GM18873 (cell line): ENCODE results near the gene SULF2.

ENCODE experiments used
- ATAC-seq: cut with Tn5 transposase; IDR thresholded peaks from one replicate; pipeline ENCODE4 v1.9.1; 2021; ENCODE audit warnings: mild to moderate bottlenecking, moderate library complexity, moderate number of reproducible peaks; ENCODE audit not compliant: unreplicated experiment, low FRiP score

The SULF2 gene

GRCh38 chr20:47694021-47694818, 91.1 kb downstream of the SULF2 start:
- no peak for ATAC-seq

- no peak for ATAC-seq
Measured at GRCh38 chr20:47691625-47692024, 93.7 kb downstream of the SULF2 start.

- no peak for ATAC-seq
Measured at GRCh38 chr20:47689731-47690130, 95.5 kb downstream of the SULF2 start.

- no peak for ATAC-seq
Measured at GRCh38 chr20:47688385-47689381, 96.6 kb downstream of the SULF2 start.

DNA sequence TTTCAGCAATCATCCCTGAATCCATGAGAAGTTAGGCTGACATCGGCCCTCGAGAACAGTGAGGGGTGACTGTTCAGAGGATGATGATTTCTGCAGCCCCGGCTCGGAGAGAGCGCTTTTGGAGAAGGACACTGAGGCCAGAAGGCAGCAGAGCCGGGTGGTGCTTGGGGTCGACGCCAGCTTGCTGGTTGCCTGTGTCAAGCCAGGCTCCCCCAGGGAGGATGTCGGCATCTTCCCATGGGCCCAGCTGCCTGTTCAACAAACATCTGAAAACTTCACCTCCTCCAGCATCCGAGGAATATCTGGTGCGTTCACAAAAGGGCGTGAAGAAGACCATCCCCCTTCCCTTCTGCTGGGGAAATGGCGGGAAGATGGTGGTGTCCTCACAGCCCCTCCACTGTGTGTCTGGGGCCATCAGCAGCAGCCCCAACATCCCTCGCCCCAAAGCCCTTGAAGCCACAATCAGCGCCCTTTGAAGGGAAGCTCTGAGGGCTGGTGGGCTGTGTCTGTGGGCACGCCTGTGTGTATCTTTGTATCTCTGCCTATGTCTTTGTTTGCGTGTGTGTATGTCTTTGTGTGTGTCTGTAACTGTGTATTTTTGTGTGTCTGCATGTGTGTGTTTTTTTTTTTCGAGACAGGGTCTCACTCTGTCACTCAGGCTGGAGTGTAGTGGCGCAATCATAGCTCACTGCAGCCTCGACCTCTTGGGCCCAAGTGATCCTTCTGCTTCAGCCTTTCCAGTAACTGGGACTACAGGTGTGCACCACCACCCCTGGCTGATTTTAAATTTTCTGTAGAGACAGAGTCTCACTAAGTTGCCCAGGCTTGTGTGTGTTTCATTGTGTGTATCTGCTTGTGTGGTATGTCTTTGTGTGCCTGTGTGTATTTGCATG, 97.9 kb downstream of the SULF2 start:
- no peak for ATAC-seq

GRCh38 chr20:47686545-47686944, 98.7 kb downstream of the SULF2 start:
- ATAC-seq, result no peak

DNA sequence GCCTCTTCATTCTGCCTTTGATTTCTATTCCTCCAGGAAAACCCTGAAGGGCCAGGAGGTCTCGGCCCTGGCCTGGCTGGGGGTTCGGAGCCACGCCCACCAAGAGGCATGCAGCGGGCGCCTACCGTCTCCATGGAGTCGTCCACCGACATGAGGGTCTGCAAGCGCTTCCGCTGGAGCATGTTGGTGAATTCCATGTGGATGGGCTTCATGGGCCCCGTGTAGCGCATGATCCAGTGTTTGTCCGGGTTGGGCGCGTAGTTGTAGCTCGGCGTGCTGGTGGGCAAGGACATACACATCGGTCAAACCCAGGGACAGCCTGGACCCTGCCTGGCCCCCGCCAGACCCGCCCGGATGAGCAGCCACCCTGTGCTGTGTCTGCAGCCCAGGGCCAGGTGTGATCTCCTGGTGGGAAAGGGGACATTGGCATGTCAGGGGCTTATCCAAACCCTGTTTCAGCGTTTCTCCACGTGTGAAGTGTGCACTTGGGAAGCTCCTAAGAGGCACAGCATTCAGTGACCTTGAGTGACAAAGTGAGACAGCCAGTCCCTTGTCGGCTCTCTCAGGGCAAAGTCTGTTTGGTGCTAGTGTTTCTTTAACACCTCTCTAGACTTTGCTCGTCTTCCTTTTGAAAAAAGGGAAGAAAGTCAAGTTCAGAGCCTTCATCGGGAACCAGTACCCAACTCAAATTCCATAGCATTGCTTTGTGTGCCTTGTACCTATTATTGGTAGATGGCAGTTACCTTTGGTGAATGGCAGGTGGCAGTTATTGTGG, 100.8 kb downstream of the SULF2 start:
- no peak for ATAC-seq

- ATAC-seq, result no peak
Measured at GRCh38 chr20:47682916-47683315, 102.4 kb downstream of the SULF2 start.

DNA sequence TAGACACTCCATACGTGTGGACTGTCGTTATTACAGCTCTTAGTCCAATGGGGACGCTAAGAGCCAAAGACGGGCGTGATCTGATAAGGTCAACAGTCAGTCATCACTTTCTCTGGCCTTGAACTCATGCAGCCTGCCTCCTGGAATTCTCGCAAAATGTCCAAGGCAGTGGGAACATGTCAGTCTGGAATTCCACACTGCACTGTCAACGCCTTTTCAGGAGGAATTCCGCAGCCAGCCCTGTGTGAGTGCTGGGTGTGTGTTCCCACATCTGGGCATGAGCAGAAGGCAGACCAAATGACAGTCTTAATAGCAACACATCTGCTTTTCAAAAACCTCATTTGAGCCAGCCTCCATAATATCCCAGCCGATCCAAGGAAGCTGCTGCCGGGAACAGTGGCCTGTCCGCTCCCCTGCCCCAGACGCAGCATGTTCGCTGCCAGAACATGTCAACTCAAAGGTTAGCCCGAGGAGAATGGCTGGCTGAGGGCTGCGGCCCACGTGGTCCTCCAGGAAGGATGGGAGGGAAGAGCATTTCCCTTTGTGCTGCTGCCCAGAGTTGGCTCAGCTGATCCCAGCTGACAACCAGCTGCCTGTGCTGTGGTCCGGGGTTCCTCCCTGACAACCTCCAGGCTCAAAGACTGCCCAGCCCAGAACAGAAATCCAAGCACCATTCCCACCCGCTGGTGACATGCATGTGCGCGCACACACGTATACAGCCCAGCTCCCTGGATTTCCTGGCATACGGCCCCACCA, 103.1 kb downstream of the SULF2 start:
- no peak for ATAC-seq

- ATAC-seq, result no peak
Measured at GRCh38 chr20:47680804-47681529, 104.3 kb downstream of the SULF2 start.

DNA sequence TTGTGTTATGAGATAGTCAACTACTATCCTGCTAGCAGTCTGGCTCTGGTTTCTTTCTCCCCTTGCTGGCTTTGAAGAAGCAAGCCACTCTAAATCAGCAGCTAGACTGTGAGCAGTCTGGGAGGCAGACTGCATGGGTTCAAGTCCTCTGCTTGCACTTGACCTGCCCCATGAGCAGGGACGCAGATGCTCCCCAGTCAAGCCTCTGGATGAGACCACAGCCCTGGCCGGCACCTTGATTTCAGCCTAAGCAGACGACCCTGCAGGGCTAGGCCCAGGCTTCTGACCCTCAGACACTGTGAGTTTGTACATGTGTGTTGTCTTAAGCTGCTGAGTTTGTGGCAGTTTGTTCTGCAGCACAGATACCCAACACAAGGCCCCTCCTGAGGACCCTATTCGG, 105.8 kb downstream of the SULF2 start:
- ATAC-seq, result no peak

- ATAC-seq, result no peak
Measured at GRCh38 chr20:47678536-47678935, 106.7 kb downstream of the SULF2 start.

DNA sequence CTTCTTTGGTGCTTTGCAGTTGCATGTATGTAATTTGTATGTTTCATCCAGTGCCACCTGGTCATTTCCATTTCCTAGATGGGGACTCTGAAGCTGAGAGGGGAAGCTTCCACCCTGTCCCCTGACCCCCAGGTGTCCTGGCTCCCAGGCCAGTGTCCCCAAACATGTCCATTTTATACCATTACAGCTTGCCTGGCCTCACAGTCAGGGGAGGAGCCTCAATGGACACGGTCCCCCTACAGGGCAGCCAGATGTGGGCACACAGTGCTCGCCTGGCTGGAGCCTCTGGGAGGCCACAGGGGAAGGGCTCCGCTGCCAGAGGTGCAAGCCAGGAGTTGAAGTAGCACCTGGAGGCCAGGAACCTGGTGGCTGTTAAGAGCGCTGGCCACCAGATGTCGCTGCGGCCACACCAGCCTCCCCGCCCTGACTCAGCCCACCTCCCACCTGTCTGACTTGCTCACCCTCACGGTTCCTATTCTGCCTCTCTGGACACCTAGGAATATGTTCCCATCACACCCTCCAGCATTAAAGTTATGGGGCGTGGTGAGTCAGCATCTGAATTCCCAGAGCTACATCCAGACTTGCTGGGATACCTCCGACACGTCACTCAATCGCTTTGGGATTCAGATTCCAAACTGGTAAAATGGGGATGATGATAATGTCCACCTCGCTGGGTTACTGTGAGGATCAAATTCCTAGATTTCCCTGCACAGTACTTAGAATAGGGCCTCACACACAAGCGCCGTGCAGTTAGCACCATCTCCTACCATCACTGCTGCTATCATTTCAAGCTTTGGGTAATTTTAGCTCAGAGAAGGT, 107.4 kb downstream of the SULF2 start:
- no peak for ATAC-seq

DNA sequence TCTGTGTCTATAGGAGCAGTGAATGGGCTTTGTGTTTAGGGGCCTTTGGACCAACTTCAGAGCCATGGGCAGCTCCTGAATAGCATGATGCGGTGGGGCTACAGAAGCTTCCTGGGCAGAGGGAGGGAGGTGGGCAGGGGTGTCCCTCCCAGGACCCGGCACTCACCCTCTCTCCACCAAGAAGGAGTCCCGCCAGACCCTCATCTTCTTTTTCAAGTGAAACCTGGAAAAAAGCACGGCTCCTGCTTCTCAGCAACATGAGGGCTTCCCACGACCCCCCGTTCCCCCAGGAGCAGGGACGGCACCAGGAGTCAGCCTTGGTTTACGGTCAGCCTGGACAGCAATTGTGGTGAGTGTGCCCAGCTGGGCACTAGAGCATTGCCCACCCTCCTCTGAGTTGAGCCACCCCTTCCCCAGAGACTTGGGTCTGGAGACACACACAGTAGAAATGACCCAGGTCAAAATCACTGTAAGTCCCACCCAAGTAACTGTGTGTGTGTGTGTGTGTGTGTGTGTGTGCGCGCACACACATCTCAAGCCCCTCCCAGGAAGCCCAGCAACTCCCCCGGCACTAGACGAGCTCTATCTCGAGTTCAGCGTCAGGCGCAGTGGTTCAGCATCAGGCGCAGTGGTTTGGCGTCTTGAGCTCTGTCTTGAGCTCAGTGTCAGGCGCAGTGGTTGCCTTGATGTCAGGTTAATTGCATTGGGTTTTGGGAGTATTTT, 108.2 kb downstream of the SULF2 start:
- ATAC-seq, result no peak

DNA sequence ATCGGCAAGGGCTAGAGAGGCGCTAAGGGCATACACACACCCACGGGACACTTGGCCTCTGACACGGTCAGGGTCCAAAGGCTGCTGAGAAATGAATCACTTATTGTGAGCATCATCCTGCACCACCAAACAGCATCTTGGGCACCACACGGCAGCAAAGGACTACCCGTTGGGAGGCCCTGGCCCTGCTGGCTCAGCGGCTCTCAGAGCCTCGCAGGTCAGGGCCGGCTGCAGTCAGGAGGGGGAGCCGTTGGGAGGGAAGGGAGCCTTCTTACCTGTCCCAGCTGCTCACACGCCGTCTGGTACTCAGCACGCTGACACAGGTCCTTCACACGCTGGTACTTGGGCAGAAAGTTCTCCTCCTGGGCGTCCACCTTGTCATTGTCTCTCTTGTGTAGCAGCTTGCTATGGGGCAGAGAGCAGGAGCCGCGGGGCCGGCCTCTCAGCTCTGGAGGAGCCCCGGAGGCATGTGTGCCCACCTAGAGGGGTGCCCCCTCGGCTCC, 109.0 kb downstream of the SULF2 start:
- ATAC-seq, result no peak
